GM12873 (cell line): Measurements from ENCODE around the gene ULBP2.

Experiments used
- CTCF ChIP-seq: IDR thresholded peaks from 2 replicates; pipeline ENCODE4 v1.5.1; 2012; ENCODE audit warnings: low read depth, mild to moderate bottlenecking, moderate library complexity, low read length, control low read depth; ENCODE audit not compliant: insufficient read depth; ENCODE audit errors: missing control alignments

The ULBP2 gene

GRCh38 chr6:149985481-149985937 lies 43.7 kb downstream of the ULBP2 start:
- no peak for TF ChIP-seq CTCF

GRCh38 chr6:149987602-149988107 lies 45.8 kb downstream of the ULBP2 start:
- no peak for TF ChIP-seq CTCF

- no peak for TF ChIP-seq CTCF
These were observed 46.9 kb downstream of the ULBP2 start for GRCh38 chr6:149988550-149989346.

GRCh38 chr6:149990212-149990660 lies 48.4 kb downstream of the ULBP2 start:
- TF ChIP-seq CTCF, result no peak

- TF ChIP-seq CTCF, result no peak
These were observed 49.1 kb downstream of the ULBP2 start for GRCh38 chr6:149990661-149991471.

GRCh38 chr6:149991838-149992237 lies 50.0 kb downstream of the ULBP2 start:
- no peak for TF ChIP-seq CTCF

- no peak for TF ChIP-seq CTCF
These were observed 53.5 kb downstream of the ULBP2 start for GRCh38 chr6:149995235-149995750.
